Epithelial cell of prostate (primary cell): ENCODE data around the gene DOC2A.
A peak's percentile ranks its signal among the peaks of the same experiment; 100 is the strongest.
"Not testable (repeated sequence)": the region's sequence is repeated elsewhere in the genome, so short reads cannot be mapped to it uniquely, and the experiment has no call there.

Source experiments
- DNase-seq: peaks from one replicate; pipeline ENCODE4 v3.0.0-alpha.2; 2011; ENCODE audit warnings: low read depth, low spot score
- H3K27ac ChIP-seq: fragments of 450-650 bp; 2 replicates; pipeline ENCODE4 v1.5.1; 2017; ENCODE audit warnings: mild to moderate bottlenecking

DOC2A gene

GRCh38 chr16:30010844-30011713, at the start of gene DOC2A:
Gene DOC2A, minus strand, starts transcription at chr16:30011027. Its CDS starts 805 bp downstream, at chr16:30010222.
- H3K27ac ChIP-seq, result no peak within 1 kb of the TSS
- DNase-seq, result no peak

GRCh38 chr16:30060346-30060745, 49.5 kb upstream of the DOC2A start:
- DNase-seq, result no peak
- no peak overlapping the region for H3K27ac ChIP-seq

- DNase-seq, result peak; percentile 58
- peak overlapping the region; percentile 34 for H3K27ac ChIP-seq
These were observed 44.2 kb upstream of the DOC2A start for GRCh38 chr16:30054959-30055553.

- H3K27ac ChIP-seq, result no peak overlapping the region
These were observed 43.6 kb upstream of the DOC2A start for GRCh38 chr16:30054451-30054850.

GRCh38 chr16:30053376-30054015, 42.7 kb upstream of the DOC2A start:
- no peak for DNase-seq
- peak overlapping the region; percentile 21 for H3K27ac ChIP-seq

More at GRCh38 chr16:30054451-30054850, 43.6 kb upstream of the DOC2A start:
- no peak for DNase-seq

- peak overlapping the region; percentile 21 for H3K27ac ChIP-seq
- DNase-seq, result peak; percentile 40
These were observed 42.0 kb upstream of the DOC2A start for GRCh38 chr16:30052671-30053372.

- DNase-seq, result no peak
- no peak overlapping the region for H3K27ac ChIP-seq
These were observed 40.7 kb upstream of the DOC2A start for GRCh38 chr16:30051518-30051917.

- no peak for DNase-seq
- H3K27ac ChIP-seq, result no peak overlapping the region
These were observed 39.0 kb upstream of the DOC2A start for GRCh38 chr16:30049871-30050270.

- DNase-seq, result no peak
- no peak overlapping the region for H3K27ac ChIP-seq
These were observed 35.8 kb upstream of the DOC2A start for GRCh38 chr16:30046588-30046987.

- no peak overlapping the region for H3K27ac ChIP-seq
- no peak for DNase-seq
These were observed 35.4 kb upstream of the DOC2A start for GRCh38 chr16:30046178-30046577.

GRCh38 chr16:30041841-30042240, 31.0 kb upstream of the DOC2A start:
- H3K27ac ChIP-seq, result no peak overlapping the region
- DNase-seq, result no peak

- not testable (repeated sequence) for H3K27ac ChIP-seq, DNase-seq
These were observed 29.9 kb upstream of the DOC2A start for GRCh38 chr16:30040690-30041089.

- H3K27ac ChIP-seq, result no peak overlapping the region
- DNase-seq, result no peak
These were observed 29.4 kb upstream of the DOC2A start for GRCh38 chr16:30040221-30040620.

- DNase-seq, result no peak
- H3K27ac ChIP-seq, result no peak overlapping the region
These were observed 22.4 kb upstream of the DOC2A start for GRCh38 chr16:30033270-30033669.

GRCh38 chr16:30032083-30032819, 21.4 kb upstream of the DOC2A start:
- no peak for DNase-seq
- H3K27ac ChIP-seq, result no peak overlapping the region

- DNase-seq, result no peak
- H3K27ac ChIP-seq, result no peak overlapping the region
These were observed 20.7 kb upstream of the DOC2A start for GRCh38 chr16:30031477-30031918.

- no peak within 1 kb of the TSS for H3K27ac ChIP-seq
- DNase-seq, result no peak
These were observed 20.1 kb upstream of the DOC2A start, which contains the start of gene TLCD3B for GRCh38 chr16:30030841-30031413. Gene TLCD3B, minus strand, starts transcription at chr16:30031271. Its CDS starts 744 bp downstream, at chr16:30030527.

- no peak for DNase-seq
- H3K27ac ChIP-seq, result no peak overlapping the region
These were observed 19.3 kb upstream of the DOC2A start for GRCh38 chr16:30030011-30030685.
